Activated CD8-positive, alpha-beta memory T cell treated with anti-CD3 and anti-CD28 coated beads for 4 hours (primary cell): ENCODE data around the gene SNRK.

Experiments used
- DNase-seq, 2 donors: peaks; one replicate each; pipeline ENCODE4 v3.0.0-alpha.2; 2020; ENCODE audit warnings: low read depth in 2 of 2

The SNRK gene

DNA sequence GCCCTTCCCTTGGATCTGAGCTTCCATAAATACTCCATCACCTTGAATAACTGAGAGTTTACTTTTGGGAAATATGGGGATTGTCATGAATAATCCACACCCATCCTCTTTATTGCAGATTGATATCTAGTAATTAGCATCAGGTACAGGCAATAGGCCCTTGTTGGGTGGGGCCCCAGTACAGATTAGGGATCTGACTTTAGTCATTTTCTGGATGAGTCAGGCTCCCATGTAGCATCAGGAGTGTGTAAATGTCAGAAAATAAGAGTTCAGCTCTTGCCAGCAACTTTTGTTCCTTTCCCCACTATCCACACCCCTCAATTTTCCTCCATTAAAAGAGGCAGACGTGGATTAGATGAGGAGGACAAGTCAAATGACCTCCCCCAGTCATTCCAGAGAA is 17.7 kb upstream of the SNRK start:
- DNase-seq = no peak

DNA sequence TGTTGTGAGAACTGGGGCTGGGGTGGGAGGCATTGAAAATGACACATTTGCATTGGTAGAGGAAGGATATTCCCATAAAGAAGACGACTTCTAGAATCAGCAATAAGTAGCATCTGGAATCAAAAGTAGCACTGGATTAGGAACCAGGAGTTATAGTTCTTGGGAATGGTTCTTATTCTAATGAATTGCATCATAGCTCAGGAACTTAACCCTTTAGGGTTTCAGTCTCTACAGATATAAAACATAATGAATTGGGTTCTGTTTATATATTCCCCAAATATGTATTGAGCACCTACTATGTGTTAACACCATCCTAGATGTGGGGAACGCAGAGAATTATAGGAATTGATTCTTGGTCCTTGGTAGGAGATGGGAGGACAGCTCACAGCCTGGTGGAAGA is 16.3 kb upstream of the SNRK start:
- no peak for DNase-seq

DNA sequence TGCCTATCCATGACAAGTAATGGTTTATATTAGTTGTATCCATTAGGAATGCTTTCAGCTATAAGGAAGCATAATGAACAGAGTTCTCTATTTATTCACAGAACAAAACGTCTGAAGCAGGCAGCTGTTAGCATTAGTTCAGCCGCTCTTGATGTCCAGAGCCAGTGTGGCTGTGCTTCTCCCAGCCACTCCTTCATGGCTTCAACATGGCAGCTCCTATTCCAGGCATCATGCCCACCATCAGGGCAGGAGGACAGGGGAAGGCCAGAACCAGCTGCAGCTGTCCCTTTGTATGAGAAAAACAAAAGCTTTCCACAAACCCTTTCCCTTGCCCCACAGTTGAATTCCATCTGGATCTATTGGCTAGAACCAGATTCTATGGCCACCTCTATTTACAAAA is 12.9 kb upstream of the SNRK start:
- no peak for DNase-seq

DNA sequence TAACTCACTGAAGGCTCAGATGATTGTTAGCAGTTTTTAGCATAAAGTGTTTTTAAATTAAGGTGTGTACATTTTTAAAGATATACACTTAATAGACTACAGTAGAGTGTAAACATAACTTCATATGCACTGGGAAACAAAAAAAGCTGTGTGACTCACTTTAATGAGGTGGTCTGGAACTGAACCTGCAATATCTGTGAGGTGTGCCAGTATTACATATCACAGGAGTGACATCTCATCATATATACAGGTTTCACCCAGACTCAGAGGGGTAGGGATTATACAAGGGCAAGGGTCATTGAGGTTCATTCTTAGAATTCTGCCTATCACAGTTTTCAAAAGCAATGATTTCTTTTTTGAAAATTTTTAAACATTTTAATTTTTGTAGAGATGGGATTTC is 7.3 kb upstream of the SNRK start:
- DNase-seq = no peak

DNA sequence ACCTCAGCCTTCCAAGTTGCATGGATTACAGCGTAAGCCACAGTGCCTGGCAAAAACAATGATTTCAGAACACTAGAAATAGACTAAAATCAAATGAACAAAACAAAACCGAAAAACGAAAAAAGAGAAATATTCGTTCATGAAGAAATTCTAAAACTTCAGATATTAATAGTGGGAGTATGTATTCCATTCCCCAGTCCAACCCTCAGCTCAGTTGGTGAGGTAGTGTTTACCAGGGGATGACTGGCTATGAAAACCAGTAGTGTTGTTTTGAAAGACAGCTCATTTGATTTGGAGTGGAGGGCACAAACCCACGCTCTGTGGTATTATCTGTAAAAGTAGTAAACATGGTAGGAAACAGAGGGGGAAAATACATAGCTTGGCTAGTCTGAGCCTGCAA is 6.8 kb upstream of the SNRK start:
- no peak for DNase-seq

DNA sequence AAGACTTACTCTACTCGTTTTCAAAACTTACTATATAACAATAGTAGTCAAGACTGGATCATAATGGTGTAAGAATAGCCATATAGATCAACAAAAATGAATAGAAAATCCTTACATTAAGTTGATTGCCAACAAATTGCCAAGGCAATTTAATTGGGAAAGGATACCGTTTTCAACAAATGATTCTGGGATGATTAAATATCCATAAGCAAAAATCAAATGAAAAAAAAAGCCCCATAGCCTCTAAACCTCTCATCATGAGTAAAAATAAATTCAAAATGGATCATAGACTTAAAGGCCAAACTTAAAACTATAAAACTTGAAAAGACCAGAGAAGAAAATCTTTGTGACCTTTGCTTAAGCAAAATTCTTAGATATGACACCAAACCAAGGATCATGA is 5.3 kb upstream of the SNRK start:
- no peak for DNase-seq

DNA sequence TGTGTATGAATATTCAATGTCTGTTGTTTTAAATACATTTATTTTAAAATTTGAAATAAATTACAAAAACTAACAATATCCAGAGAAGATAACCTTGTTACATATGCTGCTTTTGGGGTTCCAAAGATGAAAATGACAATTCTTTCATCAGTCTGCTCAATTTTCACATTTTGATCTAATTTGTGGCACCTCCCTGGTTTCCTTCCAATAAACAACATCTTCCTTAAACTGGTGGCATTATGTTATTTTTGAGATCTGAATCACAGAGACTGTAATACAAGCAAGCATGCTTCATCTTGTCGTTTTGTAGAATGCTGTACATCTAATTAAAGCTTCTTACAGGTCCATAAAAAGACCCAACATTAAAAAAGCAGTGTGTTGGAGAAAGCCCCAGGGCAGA is 2.2 kb upstream of the SNRK start:
- no peak for DNase-seq

DNA sequence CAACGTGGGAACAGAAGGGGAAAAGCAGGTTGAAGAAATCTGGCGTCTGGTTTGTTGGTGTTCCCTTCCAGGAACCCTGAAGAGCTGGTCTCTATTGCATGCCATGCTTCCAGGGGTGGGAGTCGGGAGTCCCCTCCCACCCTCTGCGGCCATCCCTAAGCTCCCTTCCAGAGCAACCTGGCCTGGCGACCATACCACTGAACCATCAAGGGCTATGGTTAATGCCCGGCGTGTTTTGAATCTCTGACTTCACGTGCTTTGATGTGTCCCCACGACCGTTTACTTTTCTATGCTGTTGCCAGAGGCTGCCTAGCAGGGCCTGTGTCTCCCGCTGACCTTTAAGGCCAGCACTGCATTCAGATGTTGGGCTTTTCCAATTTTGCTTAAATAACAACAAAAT is 696 bp upstream of the SNRK start:
- no peak for DNase-seq

DNA sequence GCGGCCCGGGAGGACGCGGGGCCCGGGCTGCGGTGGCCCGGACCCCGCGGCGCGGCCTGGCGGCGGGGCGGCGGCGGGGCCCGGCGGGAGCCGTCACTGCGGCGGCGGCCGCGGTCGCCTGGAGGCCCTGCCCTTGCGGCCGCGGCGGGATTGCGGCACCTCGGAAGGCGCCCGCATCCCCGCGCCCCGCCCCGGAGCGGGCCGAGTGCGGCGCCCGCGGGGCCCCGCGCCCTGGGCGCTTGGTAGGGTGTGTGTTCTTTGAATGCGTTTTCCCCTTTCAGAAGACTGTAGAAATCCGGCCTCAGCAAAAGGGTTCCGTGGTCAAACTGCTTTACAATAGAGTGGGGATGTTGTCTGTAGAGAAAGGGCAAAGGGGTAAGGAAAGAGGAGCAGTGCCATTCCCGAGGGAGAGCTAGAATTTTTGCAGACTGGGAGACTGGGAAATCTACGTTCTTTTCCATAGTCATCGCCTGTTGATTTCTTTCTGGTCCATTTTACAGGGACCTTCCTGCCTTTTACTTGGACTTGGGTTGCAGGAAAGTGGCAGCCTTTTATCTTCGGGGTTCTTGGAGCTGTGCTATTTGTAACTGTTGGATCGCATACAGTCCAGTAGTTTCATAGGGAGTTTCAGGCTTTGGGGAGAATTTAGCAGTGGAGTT is 630 bp downstream of the SNRK start:
- no peak for DNase-seq

DNA sequence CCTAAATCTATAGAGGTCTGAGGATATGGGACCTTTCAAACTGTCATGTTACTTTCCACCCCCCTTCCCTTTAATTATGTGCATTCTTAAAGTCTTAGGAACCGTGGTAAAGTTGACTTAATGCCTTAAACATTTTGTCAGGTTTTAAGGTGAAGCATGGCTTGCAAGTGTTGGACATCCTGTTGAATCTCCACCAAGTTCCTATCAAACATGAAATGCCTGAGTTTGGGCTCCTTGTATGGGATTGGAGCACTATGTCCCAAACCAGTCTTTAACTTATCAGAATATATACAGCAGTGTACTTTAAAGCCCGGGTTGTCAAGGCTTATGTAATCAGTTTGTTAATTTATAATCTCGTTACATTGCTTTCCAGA is 1.1 kb downstream of the SNRK start:
- DNase-seq = no peak

DNA sequence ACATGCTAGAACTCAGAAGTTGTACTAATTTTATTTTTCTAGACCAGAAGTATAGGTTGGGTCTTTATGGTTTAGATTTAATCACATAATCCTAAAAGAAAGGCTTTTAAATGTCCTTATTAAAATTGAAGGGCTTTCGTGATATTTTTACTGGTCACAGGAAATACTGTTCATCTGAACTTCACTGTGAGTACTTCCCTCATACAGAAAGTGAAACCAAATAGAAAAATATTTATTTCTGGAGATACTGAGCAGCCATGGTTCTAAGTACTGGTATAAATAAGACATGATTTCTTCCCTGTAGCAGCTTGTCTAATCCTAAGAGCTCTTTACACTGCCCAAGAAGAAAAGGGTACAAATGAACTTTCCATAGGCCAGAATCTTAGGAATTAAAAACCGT is 2.0 kb downstream of the SNRK start:
- no peak for DNase-seq

DNA sequence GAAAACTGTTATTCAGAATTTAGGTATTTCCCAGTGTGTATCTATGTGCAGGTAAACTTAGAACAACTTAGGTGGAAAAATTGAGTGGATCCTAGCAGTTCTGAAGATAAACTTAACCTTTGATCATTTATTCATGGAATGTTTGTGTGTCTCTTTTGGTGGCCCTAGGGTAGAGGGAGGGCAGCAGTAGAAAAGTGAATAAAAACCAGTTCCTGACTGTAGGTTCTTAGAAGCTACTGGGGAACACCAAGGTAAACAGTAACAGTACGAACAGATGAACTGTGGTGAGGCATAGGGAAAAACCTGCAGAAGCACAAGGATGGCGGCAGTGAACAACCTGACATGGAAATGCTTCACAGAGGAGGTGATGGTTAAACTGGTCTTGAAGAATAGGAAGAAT is 2.5 kb downstream of the SNRK start:
- no peak for DNase-seq

DNA sequence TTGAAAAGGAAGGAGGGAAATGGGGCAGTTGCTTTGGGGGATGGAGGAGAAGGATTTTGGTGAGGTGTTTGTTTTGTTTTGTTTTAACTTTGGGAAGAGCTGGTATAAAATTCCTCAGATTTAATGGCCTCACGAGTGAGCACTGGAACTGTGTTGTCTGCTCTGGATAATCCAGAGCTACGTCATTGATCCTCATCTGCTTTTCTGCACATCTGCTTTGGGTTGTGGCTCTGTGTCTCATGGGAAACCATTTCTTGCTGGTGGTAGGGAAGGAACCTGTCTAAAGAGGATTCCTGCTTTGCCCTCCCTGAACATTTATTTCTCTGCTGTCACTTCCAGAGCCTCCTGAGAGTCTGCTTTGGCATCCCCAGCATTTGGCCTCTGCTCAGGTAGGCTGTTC is 3.1 kb downstream of the SNRK start:
- DNase-seq = no peak

DNA sequence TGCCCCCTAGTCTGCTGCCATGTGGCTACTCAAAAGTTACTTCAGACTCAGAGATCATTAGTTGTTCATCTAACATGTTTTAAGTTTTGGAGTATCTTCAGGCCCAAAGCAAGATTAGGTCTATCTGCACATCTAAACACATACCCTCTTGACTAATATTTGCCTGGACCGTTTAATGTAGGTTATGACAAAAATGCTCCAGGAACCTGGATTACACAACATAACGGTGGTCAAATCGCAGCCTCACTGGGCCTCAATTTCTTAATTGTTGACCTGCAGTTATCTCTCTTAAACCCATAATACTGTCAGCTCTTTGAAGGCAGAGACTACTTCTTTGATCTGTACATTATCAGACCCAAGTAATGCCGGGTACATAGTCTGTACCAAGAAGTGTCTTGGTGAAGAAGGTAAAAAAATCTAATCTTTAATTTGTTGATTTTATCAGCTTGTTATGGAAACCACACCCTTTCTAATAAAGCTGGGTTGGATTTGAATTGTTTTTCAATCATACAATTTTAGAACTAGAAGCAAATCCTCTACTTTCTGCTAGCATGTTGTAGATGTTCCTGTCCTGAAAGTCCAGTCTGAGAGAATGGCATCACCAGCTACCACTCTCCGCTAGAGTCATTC is 3.6 kb downstream of the SNRK start:
- no peak for DNase-seq

DNA sequence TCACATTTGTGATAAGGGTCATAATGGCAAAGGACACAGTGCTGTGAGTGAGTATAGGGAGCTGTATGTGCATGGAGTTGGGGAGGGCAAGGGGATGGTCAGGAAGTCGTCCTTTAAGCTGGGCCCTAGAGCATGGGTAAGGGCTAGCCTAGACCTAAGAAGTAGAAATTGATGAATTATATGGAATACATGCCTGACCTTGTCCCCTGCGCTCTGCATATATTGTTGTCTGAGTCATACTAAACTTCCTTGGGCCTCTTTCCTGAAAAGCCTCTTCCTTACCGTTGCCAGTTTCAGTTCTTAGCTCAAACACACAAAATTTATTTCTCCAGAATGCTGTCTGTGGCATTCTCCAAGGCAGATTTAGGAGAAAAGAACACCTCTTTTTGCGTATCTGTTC is 4.6 kb downstream of the SNRK start:
- DNase-seq = no peak

DNA sequence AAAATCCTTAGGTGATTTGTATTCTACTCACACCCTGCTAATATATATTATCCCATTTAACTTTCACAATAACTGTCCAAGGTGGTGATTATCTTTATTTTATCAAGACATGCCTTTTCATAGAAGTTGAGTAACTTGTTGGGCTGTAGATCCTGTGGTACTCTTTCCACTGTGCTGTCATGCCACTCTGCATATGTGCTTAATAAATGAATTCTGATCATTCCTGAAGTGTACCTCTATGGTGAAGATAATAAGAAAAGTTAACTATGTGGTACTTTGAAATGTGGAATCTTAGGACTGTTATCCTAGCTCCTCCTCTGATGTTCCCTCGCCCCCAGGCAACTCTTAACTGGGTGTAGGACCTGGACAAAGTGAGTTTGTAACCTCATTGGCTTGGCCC is 5.2 kb downstream of the SNRK start:
- DNase-seq = no peak

DNA sequence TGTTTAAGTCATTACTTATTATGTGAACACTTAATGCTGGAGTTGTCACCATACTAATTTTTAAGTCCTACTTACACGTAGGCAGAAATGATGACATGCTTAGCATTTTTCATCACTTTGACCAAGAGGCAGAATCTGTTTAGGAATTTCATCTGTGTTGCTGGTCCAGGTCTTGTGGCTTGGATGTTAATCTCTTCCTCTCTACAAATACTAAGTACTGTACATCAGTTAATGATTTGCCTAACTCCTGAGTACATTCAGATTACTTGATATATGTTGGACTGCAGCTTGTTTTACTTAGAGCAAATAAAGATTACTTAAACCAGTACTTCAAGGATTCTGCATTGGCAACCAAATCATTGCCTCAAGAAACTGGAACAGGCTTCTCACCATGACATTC is 8.6 kb downstream of the SNRK start:
- no peak for DNase-seq

DNA sequence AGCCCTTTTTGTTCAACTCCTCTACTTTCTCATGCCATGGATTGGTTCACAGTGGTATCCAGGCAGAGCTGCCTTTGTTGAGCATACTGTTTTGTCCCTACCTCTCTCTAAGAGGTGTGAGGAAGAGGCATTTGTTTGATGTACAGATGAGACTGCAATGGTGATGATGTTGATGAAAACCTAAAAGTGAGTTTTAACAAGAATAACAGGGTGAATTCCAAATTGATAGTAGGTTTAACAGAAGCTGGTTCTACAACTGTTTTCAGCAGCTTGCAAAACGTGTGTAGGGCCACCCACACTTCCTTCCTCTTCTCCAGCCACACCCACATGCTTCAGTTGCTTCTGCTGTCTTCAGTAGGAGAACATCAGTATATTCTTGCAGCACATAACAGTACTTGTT is 10.2 kb downstream of the SNRK start:
- DNase-seq = peak; percentile 33 to 62

DNA sequence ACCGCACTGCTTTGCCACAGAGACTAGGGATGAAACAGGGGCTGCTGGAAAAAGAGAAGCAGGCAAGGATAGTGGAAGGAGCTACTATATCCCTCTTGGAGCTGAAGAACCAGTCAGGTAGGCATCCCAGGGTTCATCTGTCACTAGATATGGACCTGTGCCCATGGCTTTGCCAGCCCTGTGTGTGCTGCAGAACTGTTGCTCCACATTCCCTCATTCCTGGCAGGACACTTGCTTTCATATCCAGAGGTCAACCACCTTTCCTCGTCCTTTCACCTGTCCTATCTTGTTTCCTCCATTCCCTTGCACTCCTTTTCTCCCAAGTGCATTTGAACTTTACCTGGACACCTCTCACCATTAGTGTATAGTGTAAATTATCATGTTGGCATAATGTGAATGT is 12.0 kb downstream of the SNRK start:
- no peak for DNase-seq

DNA sequence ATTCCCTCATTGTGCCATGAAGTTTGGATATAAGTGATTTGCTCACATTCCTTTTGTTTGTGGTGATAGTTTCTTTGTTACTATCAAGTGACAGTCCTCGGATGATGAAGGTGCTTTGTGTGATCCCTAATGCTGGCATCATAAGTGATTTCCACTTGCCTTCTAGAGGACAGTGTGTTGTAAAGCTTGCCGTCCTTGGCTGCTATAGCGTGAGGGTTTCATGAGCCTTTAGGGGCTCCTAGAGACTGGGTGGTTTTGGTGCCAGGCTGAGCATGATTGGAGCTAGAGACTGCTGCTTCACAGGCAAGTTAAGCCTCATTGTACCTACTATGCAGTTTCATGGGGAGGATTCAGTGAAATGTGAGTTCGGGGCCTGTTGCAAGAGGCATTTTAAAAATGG is 12.4 kb downstream of the SNRK start:
- no peak for DNase-seq

DNA sequence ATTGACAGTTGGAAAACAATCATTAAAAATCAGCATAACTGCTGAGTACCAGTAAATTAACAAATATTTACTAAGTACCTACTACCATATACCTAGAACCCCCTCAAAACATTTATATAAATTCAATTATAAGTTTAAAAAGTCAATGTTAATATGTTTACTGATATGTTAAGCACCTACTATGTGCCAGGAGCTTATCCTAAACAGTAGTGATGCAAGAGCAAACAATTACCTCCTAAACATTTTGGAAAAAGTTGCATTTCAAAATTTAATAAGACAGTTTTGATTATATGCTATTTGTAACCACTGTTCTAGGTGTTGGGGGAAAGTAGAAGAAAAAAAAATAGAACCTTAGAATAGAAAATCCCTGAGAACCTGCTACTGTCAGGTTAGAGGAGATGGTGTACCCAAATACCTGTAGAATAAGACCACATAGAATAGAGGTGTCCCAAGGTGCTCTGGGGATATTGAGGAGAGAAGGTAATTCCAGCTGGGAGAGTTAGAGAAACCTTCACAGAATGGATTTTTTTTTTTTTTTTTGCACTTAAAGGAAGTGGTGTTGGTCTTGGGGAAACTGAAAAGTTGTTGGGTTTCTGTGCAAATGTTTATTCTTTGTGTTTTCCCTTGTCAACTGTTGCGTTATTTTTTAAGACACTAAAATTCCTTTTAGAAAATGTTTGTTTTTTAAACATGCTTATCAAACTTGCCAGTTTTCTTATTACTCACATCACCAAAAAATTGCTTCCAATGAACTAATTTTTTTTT is 16.0 kb downstream of the SNRK start:
- no peak for DNase-seq

DNA sequence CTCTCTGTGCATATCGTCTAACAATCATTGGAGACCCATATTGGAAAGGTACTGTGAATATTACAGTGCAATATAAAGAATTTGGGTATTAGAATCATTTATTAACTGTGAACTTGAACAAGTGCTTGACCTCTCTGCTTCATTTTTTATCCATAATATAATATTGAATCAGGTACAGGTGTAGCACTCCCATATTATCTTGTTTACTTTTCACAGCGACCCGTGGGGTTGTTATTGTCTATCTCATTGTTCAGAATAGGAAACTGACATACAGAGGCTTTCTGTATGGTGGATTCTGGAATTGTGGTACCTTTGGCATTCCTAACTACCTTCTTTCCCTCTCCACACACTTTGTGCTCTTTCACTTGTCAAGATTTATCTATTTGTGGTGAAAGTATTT is 17.8 kb downstream of the SNRK start:
- no peak for DNase-seq

DNA sequence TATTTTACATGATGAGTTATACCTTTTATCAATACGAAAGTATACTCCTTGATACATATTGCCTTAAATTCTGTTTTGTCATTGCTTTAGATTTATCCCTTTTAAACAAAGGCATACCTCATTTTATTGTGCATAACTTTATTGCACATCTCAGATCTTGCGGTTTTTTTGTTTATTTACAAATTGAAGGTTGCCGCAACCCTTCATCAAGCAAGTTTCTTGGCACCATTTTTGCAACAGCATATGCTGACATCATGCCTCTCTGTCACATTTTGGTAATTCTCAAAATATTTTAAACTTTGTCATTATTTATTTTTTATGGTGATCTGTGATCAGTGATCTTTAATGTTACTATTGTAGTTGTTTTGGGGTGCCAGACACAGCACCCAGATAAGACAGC is 20.9 kb downstream of the SNRK start:
- DNase-seq = no peak

DNA sequence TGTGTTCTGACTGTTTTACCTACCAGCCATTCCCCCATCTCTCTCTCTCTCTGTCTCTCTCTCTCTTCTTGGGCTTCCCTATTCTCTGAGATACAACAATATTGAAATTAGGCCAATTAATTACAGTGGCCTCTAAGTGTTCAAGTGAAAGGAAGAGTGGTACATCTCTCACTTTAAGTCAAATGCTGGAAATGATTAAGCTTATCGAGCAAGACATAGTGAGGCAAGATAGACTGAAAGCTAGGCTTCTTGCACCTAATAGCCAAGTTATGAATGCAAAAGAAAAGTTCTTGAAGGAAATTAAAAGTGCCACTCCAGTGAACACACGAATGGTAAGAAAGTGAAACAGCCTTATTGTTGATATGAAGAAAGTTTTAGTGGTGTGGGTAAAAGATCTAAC is 21.3 kb downstream of the SNRK start:
- no peak for DNase-seq
